Natural killer cell treated with Interleukin-12 subunit alpha and Interleukin-12 subunit beta and Interleukin-15 and Interleukin-18, amount 100 ng/mL, for 72 hours (primary cell): Measurements from ENCODE around the gene SQOR. TPM values are rescaled to one million over a fixed set of nuclear protein-coding genes. Genes with fewer than 3 reads are reported as not detected.

Source experiments
- ATAC-seq, 2 donors: fragments of 150-1000 bp; cut with Tn5 transposase in 1 of 2; sonication (Bioruptor Pico), chemical (Tn5 transposase) in 1 of 2; 2 replicates each; pipeline ENCODE4 v1.10.0; 2021
- DNase-seq: peaks from one replicate; pipeline ENCODE4 v3.0.0; 2022; ENCODE audit warnings: low spot score
- H3K27ac Mint-ChIP-seq, 2 donors: 1 replicate in 1 of 2; 2 replicates in 1 of 2; pipeline ENCODE4 v1.8.0; 2022; ENCODE audit warnings: mixed read lengths in 2 of 2, mild to moderate bottlenecking in 1 of 2, moderate library complexity in 1 of 2
- H3K27me3 Mint-ChIP-seq, 2 donors: 1 replicate in 1 of 2; 2 replicates in 1 of 2; pipeline ENCODE4 v1.8.0; 2022; ENCODE audit warnings: mixed read lengths in 2 of 2
- H3K36me3 Mint-ChIP-seq: one replicate; pipeline ENCODE4 v1.8.0; 2022; ENCODE audit warnings: mixed read lengths
- H3K4me1 Mint-ChIP-seq, 2 donors: 1 replicate in 1 of 2; 2 replicates in 1 of 2; pipeline ENCODE4 v1.8.0; 2022; ENCODE audit warnings: low read depth in 2 of 2, mixed read lengths in 2 of 2, mild to moderate bottlenecking in 1 of 2
- H3K4me3 Mint-ChIP-seq: one replicate; pipeline ENCODE4 v1.8.0; 2022; ENCODE audit warnings: mixed read lengths
- H3K9me3 Mint-ChIP-seq: 2 replicates; pipeline ENCODE4 v1.8.0; 2022; ENCODE audit warnings: mixed read lengths
- total RNA-seq, 2 donors: library from RNA; stranded (reverse); gene quantifications; one replicate each; pipeline ENCODE4 v1.2.3, GENCODE V29; 2022

Gene SQOR
- total RNA-seq, 2 donors from 2014 or later, result 91.2 to 193 TPM

GRCh38 chr15:45715528-45715927 lies 80.7 kb downstream of the SQOR start:
- H3K27ac Mint-ChIP-seq, result no peak overlapping the region
- H3K36me3 Mint-ChIP-seq, result no peaks in the 10 kb centered on the region
- no peak for ATAC-seq
- no peak for DNase-seq
- no peaks in the 10 kb centered on the region for H3K9me3 Mint-ChIP-seq
- H3K4me3 Mint-ChIP-seq, result no peak overlapping the region
- H3K27me3 Mint-ChIP-seq, result peaks cover 30 to 56% of the 10 kb centered on the region in 2 donors
- peaks cover 0 to 3% of the 10 kb centered on the region in 2 donors for H3K4me1 Mint-ChIP-seq

GRCh38 chr15:45719490-45719889 lies 84.7 kb downstream of the SQOR start:
- H3K36me3 Mint-ChIP-seq, result no peaks in the 10 kb centered on the region
- DNase-seq (no peak), ATAC-seq (no peak)
- no peaks in the 10 kb centered on the region for H3K9me3 Mint-ChIP-seq
- H3K4me3 Mint-ChIP-seq, result no peak overlapping the region
- H3K27ac Mint-ChIP-seq, result no peak overlapping the region
- H3K27me3 Mint-ChIP-seq, result peaks cover 27 to 44% of the 10 kb centered on the region in 2 donors
- peaks cover 0 to 2% of the 10 kb centered on the region in 2 donors for H3K4me1 Mint-ChIP-seq

- H3K36me3 Mint-ChIP-seq, result no peaks in the 10 kb centered on the region
- no peak for ATAC-seq
- H3K27ac Mint-ChIP-seq, result no peak overlapping the region
Measured at GRCh38 chr15:45720183-45720582, 85.4 kb downstream of the SQOR start.

GRCh38 chr15:45728641-45729040 lies 93.8 kb downstream of the SQOR start:
- H3K36me3 Mint-ChIP-seq, result no peaks in the 10 kb centered on the region
- no peak for DNase-seq
- H3K27ac Mint-ChIP-seq, result no peak overlapping the region
- no peak overlapping the region for H3K4me3 Mint-ChIP-seq
- ATAC-seq, result peak in 1 of 2 donors; percentile 9
- H3K9me3 Mint-ChIP-seq, result no peaks in the 10 kb centered on the region
- H3K27me3 Mint-ChIP-seq, result peaks cover 43 to 52% of the 10 kb centered on the region in 2 donors
- H3K4me1 Mint-ChIP-seq, result no peaks in the 10 kb centered on the region

More at GRCh38 chr15:45720183-45720582, 85.4 kb downstream of the SQOR start:
- Mint-ChIP-seq H3K4me3 (no peak overlapping the region), H3K9me3 (no peaks in the 10 kb centered on the region), H3K4me1 (no peaks in the 10 kb centered on the region), H3K27me3 (peaks cover 28 to 42% of the 10 kb centered on the region in 2 donors)
- DNase-seq, result no peak

DNA sequence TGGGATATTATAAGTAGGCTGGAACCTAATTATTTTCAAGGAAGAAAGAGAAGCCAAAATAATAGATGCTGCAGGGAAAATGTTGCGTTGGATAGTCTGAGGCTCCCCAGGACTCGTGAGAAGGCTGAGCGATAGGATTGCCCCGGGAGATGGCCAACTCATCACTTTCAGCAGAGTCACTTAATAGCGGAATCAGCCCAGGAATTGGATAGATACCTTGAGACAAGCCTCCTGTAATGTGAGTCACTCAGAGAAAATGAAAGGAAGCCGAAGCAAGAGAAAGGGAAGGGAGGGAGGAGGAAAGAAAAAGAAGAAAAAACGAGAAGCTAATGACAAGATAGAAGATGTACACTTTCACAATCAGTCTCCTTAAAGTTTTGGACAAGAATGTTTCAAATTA lies 94.3 kb downstream of the SQOR start:
- ATAC-seq (no peak), DNase-seq (no peak)
- Mint-ChIP-seq H3K4me1 (no peaks in the 10 kb centered on the region), H3K27ac (no peak overlapping the region), H3K4me3 (no peak overlapping the region), H3K27me3 (peaks cover 46 to 52% of the 10 kb centered on the region in 2 donors), H3K9me3 (no peaks in the 10 kb centered on the region), H3K36me3 (no peaks in the 10 kb centered on the region)

DNA sequence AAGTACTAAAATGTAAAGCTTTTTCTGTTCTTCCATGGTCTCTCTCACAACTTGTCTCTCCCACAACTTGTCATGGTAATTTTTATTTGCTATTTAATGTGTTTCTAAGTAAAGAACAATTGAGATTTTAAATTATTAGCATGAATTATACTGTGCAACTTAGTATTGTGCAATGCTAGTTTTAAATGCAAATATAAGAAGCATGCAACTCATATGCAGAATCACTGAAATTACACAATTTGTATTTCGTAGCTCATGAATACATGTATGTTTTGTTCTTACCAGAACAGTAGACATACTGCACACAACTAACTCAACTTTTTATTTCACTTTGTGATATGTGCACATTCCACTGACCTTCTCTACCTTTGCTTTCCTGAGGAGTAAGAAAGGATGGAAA lies 96.5 kb downstream of the SQOR start:
- ATAC-seq, result no peak

DNA sequence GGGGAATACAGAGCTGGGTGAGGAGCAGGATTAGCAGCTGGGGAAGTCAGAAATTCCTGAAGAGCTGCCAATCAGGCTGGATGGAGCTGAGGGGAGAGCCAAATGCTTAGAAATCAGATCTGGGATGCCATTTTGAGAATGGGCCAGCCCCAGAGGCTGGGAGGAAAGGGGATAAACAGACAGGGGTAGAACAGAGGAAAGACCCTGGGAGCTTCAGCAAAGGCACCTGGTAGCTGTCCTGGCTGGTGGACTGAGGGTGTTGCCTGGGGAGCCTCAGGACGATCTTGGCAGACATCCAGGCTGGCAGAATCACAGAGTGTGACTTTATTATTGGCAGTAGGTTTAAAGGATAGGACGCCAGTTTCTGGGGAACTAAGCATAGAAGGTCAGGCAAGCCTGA lies 97.8 kb downstream of the SQOR start:
- ATAC-seq, result no peak
- Mint-ChIP-seq H3K36me3 (no peaks in the 10 kb centered on the region), H3K27me3 (peaks cover 40 to 41% of the 10 kb centered on the region in 2 donors), H3K27ac (no peak overlapping the region), H3K9me3 (no peaks in the 10 kb centered on the region), H3K4me3 (no peak overlapping the region), H3K4me1 (no peaks in the 10 kb centered on the region)
- DNase-seq, result no peak

More for the DNA sequence above, 96.5 kb downstream of the SQOR start:
- Mint-ChIP-seq H3K9me3 (no peaks in the 10 kb centered on the region), H3K36me3 (no peaks in the 10 kb centered on the region), H3K27me3 (peaks cover 41 to 43% of the 10 kb centered on the region in 2 donors), H3K27ac (no peak overlapping the region), H3K4me1 (no peaks in the 10 kb centered on the region), H3K4me3 (no peak overlapping the region)
- no peak for DNase-seq

GRCh38 chr15:45734260-45734711 lies 99.5 kb downstream of the SQOR start:
- Mint-ChIP-seq H3K4me3 (no peak overlapping the region), H3K9me3 (no peaks in the 10 kb centered on the region), H3K27me3 (peaks cover 34 to 50% of the 10 kb centered on the region in 2 donors)

More at GRCh38 chr15:45734260-45734711, 99.5 kb downstream of the SQOR start:
- DNase-seq (no peak), ATAC-seq (no peak)
- H3K4me1 Mint-ChIP-seq, result no peaks in the 10 kb centered on the region
- H3K27ac Mint-ChIP-seq, result no peak overlapping the region
- no peaks in the 10 kb centered on the region for H3K36me3 Mint-ChIP-seq

Other genes starting within 250 kb of the SQOR start
- 1 to 10 TPM; 2.1 to 2.8 TPM for gene SLC30A4, start 112.3 kb upstream of the SQOR start, total RNA-seq
- gene BLOC1S6, start 47.6 kb upstream of the SQOR start, total RNA-seq, result 10 to 100 TPM; 45.6 to 50.5 TPM